Vagina (tissue), 2 donors: ENCODE data around the gene WDR83. TPM values are rescaled to one million over a fixed set of nuclear protein-coding genes. Genes with fewer than 3 reads are reported as not detected.

ENCODE experiments used
- DNase-seq, 2 donors: peaks; one replicate each; pipeline ENCODE4 v3.0.0-alpha.2; 2017; ENCODE audit errors: extremely low spot score in 2 of 2
- H3K27ac ChIP-seq: fragments of 200-600 bp; sonication (generic); one replicate; pipeline ENCODE4 v1.5.1; 2019
- H3K27me3 ChIP-seq: fragments of 200-600 bp; sonication (generic); one replicate; pipeline ENCODE4 v1.5.1; 2019
- H3K36me3 ChIP-seq, 2 donors: fragments of 200-600 bp; sonication (generic); one replicate each; pipeline ENCODE4 v1.5.1; 2017 to 2019
- H3K4me1 ChIP-seq: fragments of 200-600 bp; sonication (generic); one replicate; pipeline ENCODE4 v1.5.1; 2019
- H3K4me3 ChIP-seq, 2 donors: fragments of 200-600 bp; sonication (generic); 1 replicate in 1 of 2; 2 replicates in 1 of 2; pipeline ENCODE4 v1.5.1; 2016 to 2019
- H3K9me3 ChIP-seq: fragments of 200-600 bp; sonication (generic); one replicate; pipeline ENCODE4 v1.5.1; 2019
- CTCF ChIP-seq, 3 experiments: fragments of 450-650 bp in 2 of 3; fragments of 200-600 bp in 1 of 3; sonication (generic) in 1 of 3; IDR thresholded peaks; one replicate each; pipeline ENCODE4 v1.5.1; 2017 to 2019; ENCODE audit warnings: antibody characterized with exemption in 3 of 3, mild to moderate bottlenecking in 2 of 3, moderate library complexity in 2 of 3
- POLR2A ChIP-seq, 2 donors: fragments of 450-650 bp; IDR thresholded peaks; one replicate each; pipeline ENCODE4 v1.6.1; 2017; ENCODE audit warnings: antibody characterized with exemption in 2 of 2, mild to moderate bottlenecking in 2 of 2, moderate library complexity in 2 of 2
- POLR2AphosphoS5 ChIP-seq, 2 donors: sonication (generic); formaldehyde crosslinking; IDR thresholded peaks; one replicate each; pipeline ENCODE4 v1.9.0; 2017; ENCODE audit warnings: antibody characterized with exemption in 2 of 2, mild to moderate bottlenecking in 2 of 2, low read depth in 1 of 2; ENCODE audit not compliant: insufficient read depth in 1 of 2
- intact Hi-C: fragments of 100-400 bp; cut with DNase I; formaldehyde crosslinking; loops from one replicate; pipeline ENCODE4 v1.15.1; 2023
- total RNA-seq: library from RNA; depleted of rRNA; stranded (reverse); fragments of >200 nt; gene quantifications from one replicate; pipeline ENCODE4 v1.2.3, GENCODE V29; 2016

The WDR83 gene
- total RNA-seq, 1 donor from 2014 or later, result 8.3 TPM

DNA sequence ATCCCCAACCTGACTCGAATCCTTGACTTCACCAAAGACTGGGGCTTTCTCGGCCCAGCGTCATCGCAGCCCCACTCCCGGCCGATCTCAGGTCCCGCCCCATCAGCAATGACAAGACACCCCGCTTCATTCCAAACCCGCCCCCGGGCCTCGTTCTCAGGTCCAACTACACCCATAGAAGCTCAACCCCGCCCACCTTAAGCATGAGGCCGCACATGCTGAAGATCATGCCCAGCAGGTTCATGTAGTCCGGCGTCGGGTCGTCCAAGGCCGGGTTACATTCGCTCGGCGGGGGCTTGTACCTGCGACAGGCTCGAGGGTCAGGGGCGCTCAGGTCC lies 2.3 kb downstream of the WDR83 start:
- H3K27me3 ChIP-seq, result no peaks in the 10 kb centered on the region
- intact Hi-C loops, result loop anchor here (1.0 to 10.0 kb wide), 2 partner anchors 12 to 54 kb away; partner anchors contain the start of genes DHPS, ZNF490 and ZNF791
- H3K27ac ChIP-seq, result peak overlapping the region; percentile 96
- no peak for DNase-seq
- TF ChIP-seq POLR2A (IDR thresholded peaks at IDR 0.05) (no peak), CTCF (IDR thresholded peaks at IDR 0.05) (no peak)
- no peaks in the 10 kb centered on the region for H3K9me3 ChIP-seq
- peaks cover 49% of the 10 kb centered on the region for H3K4me1 ChIP-seq
- peaks cover 0 to 14% of the 10 kb centered on the region in 2 donors for H3K36me3 ChIP-seq
- H3K4me3 ChIP-seq, result peak overlapping the region; percentile 77 to 83

- H3K27ac ChIP-seq, result peak overlapping the region; percentile 96
- no peak for DNase-seq
- peak overlapping the region; percentile 77 to 83 for H3K4me3 ChIP-seq
- no peaks in the 10 kb centered on the region for H3K9me3 ChIP-seq
- no peaks in the 10 kb centered on the region for H3K27me3 ChIP-seq
- H3K4me1 ChIP-seq, result peaks cover 49% of the 10 kb centered on the region
- intact Hi-C loops, result loop anchor here (1.0 to 10.0 kb wide), 2 partner anchors 12 to 55 kb away; partner anchors contain the start of genes DHPS, ZNF490 and ZNF791
- H3K36me3 ChIP-seq, result peaks cover 0 to 18% of the 10 kb centered on the region in 2 donors
- TF ChIP-seq CTCF (IDR thresholded peaks at IDR 0.05) (peak in 1 of 3 experiments; percentile 23), POLR2A (IDR thresholded peaks at IDR 0.05) (no peak), POLR2AphosphoS5 (IDR thresholded peaks at IDR 0.05; ENCODE audit: insufficient read depth in 1 of 2, low read depth in 1 of 2) (peak; percentile 76 to 95)
Observed at GRCh38 chr19:12669270-12670158, 2.9 kb downstream of the WDR83 start.

GRCh38 chr19:12670159-12670928 lies 3.7 kb downstream of the WDR83 start:
- TF ChIP-seq CTCF (IDR thresholded peaks at IDR 0.05) (no peak), POLR2A (IDR thresholded peaks at IDR 0.05) (no peak), POLR2AphosphoS5 (IDR thresholded peaks at IDR 0.05; ENCODE audit: insufficient read depth in 1 of 2, low read depth in 1 of 2) (no peak)
- DNase-seq, result no peak
- Histone ChIP-seq H3K9me3 (no peaks in the 10 kb centered on the region), H3K36me3 (peaks cover 0 to 26% of the 10 kb centered on the region in 2 donors), H3K27ac (peak overlapping the region; percentile 96), H3K27me3 (no peaks in the 10 kb centered on the region), H3K4me1 (peaks cover 48% of the 10 kb centered on the region), H3K4me3 (peak overlapping the region; percentile 77 to 83)
- intact Hi-C loops, result no loop called here

DNA sequence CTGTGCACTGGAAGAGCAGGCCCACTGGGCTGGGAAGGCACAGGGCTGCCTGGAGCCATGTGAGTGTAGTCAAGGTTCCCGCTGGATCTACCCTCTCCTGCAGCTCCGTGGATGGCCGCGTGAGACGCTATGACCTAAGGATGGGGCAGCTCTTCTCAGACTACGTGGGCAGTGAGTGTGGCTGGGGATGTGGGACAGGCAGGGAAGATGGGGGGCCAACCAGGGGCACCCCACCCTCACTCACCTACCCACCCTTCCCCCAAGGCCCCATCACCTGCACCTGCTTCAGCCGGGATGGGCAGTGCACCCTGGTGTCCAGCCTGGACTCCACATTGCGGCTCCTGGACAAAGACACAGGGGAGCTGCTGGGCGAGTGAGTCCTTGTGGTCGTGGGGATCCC lies 6.1 kb downstream of the WDR83 start:
- H3K4me1 ChIP-seq, result peaks cover 38% of the 10 kb centered on the region
- intact Hi-C loops, result no loop called here
- no peak overlapping the region for H3K27ac ChIP-seq
- no peak for TF ChIP-seq POLR2A (IDR thresholded peaks at IDR 0.05)
- no peaks in the 10 kb centered on the region for H3K27me3 ChIP-seq
- H3K4me3 ChIP-seq, result no peak overlapping the region
- H3K9me3 ChIP-seq, result no peaks in the 10 kb centered on the region
- DNase-seq, result no peak
- peaks cover 0 to 49% of the 10 kb centered on the region in 2 donors for H3K36me3 ChIP-seq

GRCh38 chr19:12675399-12675798 lies 8.8 kb downstream of the WDR83 start:
- no peak for DNase-seq
- intact Hi-C loops, result no loop called here
- TF ChIP-seq POLR2A (IDR thresholded peaks at IDR 0.05) (no peak), POLR2AphosphoS5 (IDR thresholded peaks at IDR 0.05; ENCODE audit: insufficient read depth in 1 of 2, low read depth in 1 of 2) (no peak), CTCF (IDR thresholded peaks at IDR 0.05) (no peak)
- no peak overlapping the region for H3K4me3 ChIP-seq
- H3K27me3 ChIP-seq, result no peaks in the 10 kb centered on the region
- H3K4me1 ChIP-seq, result peaks cover 26% of the 10 kb centered on the region
- no peaks in the 10 kb centered on the region for H3K9me3 ChIP-seq
- peaks cover 0 to 71% of the 10 kb centered on the region in 2 donors for H3K36me3 ChIP-seq
- no peak overlapping the region for H3K27ac ChIP-seq
